GM19099 (cell line): ENCODE data around the gene SPEN.

Source experiments
- POLR2A ChIP-seq: IDR thresholded peaks from 3 replicates; pipeline ENCODE4 v1.6.1; 2011; ENCODE audit warnings: low read depth; ENCODE audit not compliant: insufficient read length; ENCODE audit errors: extremely low read depth

SPEN gene

DNA sequence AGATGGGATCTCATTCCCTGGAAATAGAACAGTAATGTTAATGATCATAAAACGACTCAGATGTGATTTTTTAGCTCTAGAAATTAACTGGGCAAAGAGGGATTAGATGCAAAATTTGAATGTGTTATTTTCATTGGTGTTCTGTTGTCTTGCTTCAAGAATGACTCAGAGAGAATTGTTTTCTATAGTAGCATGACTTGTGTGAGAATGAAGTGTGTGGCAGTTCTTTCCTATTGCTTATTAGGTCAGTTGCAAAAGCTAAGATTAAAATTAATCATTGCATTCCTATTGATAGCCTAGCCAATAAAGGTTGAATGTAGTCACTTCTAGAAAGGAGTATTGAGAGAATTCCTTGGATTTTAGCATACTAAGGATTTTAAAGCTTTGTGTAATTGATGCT is 22.9 kb downstream of the SPEN start:
- TF ChIP-seq POLR2A: no peak

DNA sequence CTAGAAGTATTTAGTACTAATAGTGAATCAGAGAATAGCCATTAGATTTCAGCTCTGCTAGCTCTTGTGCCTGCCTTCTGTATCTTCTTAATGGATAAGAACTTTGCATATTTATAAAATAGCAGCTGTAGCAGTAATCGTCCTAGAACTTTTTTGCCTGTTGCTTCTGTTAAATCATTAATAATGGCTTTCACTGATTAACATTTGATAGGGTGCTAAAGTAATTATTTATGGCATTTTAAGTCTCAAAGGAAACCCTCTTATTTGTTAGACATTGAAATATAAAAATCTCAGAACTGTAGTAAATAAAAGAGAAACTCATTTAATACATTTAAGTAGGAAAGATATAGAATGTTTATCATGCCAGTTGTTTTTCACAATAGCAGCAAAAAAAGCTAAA is 27.0 kb downstream of the SPEN start:
- no peak for TF ChIP-seq POLR2A

DNA sequence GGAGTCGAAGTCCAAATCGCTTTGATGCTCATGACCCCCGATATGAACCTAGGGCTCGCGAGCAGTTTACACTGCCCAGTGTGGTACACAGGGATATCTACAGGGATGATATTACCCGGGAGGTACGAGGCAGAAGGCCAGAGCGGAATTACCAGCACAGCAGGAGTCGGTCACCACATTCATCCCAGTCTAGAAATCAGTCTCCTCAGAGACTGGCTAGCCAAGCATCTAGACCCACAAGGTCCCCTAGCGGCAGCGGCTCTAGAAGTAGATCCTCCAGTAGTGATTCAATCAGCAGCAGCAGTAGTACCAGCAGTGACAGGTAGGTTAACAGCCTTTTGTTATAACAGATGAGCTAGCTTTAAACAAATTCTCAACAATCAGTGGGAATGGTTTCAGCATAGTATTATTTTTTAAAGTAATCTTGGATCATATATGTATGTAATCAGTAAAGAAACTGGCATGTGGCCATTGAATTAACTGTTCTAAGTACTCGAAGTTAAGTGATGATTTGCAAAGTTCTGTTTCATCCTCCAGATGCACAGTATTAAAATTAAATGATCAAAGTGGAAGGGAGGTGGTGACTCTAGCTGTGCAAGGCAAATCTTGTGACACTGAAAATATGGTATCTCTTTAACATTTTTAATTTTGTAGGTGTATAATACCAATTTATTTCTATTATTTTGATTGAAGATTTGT is 29.0 kb downstream of the SPEN start:
- TF ChIP-seq POLR2A: no peak

DNA sequence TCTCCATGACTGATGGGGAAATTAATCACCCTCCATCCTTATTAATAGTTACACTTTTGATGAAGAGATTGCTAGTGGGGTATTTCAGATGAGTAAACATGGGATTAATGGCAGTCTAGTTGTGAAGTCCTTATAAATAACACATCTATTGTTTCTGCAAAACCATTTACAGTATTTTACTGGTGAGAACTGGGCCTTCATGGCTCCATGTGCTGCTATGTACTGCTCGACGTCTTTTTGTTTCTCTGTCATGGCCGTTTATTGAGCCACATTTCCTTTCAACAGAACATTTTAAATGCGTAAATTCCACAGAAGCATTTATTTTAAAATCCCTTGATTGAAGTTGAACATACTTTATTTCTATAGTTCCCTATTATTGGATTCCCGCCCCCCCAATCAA is 34.5 kb downstream of the SPEN start:
- no peak for TF ChIP-seq POLR2A

DNA sequence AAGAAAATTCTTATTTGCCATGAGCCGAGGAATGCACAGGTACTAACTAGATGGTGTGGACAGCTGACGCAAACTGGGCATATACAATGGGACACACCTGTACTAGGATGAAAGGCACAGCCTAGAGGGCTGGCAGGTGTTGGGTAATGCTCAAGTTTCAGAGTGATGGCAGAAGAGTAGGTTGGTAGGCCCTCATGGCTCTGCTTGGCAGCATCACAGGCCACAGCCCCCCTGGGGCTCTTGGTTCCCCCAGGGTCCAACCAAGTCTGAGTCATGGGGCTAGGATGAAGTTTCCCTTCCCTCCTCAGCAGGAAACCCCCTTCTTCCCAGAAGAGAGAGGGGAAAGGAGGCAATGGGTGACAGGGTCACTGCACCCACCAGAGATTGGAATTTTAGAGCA is 35.2 kb downstream of the SPEN start:
- no peak for TF ChIP-seq POLR2A

DNA sequence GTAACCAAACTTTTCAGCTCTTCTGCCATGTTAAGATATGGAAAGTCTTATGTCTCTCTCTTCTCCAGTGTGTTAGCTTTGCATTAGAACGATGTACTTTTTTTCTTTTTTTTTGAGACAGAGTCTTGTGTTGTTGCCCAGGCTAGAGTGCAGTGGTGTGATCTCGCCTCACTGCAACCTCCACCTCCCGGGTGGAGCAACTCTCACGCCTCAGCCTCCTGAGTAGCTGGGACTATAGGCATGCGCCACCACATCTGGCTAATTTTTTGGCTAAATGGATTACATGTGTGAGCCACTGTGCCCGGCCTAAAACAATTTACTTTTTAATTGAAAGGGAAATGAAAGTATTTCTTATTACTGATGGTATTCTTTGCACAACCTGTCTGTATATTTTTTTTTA is 35.8 kb downstream of the SPEN start:
- TF ChIP-seq POLR2A: no peak

DNA sequence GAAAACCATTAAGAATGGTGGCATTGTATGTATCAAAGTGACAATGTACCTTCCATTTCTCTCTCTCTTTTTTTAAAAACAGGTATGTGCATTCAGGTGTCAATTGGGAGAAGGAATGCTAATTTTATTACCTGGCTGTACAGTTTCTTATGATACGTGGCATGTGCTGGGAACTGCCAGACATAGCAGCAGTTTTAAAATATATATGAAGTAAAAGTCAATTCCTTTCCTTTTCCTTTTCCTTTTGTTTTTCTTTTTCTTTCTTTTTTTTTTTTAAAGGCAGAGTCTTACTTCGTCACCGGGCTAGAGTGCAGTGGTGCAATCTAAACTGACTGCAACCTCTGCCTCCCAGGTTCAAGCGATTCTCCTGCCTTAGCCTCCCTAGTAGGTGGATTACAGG is 37.0 kb downstream of the SPEN start:
- TF ChIP-seq POLR2A: no peak

DNA sequence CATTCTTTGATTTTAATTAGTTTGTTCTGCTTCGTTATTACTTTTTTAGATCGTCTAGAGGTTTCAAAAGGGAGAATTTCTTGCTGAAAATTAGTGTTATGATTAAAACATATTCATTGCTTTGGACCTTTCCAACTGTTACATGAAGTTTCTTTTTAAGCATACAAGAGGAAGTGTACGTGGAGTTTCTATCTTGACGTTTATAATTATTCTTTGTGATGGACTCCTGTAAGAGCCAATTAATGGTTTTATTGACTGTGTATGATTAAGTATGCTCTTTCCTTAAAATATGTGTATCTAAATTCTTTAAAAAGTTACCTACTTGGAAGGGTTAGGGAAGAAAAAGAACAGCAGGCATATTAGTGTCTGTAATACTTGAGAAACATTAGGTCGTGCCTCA is 37.8 kb downstream of the SPEN start:
- TF ChIP-seq POLR2A: no peak

DNA sequence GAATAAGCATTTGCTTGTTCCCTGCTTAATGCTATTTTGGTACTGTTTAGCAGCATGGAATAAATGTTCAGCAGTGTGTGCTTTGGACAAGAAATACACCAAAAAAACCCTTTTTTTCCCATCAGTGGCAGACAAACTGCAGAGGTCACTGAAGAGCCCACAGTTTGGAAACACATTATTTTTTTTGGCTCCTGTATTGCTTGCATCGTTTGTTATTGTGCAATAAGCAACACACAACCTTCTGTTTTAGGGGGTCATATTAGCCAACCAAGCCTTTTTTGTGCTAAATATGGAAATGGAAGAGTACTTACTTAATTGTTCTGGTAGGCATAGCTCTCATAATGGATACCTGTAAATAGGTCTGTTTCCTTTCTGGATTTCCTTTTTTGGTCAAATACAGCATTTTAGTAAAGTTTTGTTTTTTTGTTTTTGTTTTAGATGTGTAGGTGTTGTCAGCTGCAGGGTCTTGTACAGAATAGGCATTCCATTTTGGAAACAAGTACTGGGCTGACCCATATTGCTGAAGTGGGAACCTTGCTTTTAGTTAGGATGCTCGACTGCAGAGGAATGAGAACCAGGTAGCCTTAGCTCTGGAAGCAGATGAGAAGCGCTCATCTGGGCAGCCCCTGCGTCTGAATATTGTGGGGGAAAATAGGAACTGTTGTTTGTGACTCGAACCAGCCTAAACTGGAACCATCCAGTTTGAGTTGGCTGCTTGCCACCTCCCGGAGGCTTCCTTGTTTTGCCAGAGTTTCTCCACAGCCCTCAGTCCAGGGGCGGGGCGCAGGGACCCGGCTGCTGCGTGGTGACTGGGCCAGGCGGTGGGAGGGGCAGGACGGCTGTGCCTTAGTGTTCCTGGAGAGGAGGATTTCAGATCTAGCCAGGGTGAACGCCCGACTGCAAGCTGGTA is 38.4 kb downstream of the SPEN start:
- no peak for TF ChIP-seq POLR2A

DNA sequence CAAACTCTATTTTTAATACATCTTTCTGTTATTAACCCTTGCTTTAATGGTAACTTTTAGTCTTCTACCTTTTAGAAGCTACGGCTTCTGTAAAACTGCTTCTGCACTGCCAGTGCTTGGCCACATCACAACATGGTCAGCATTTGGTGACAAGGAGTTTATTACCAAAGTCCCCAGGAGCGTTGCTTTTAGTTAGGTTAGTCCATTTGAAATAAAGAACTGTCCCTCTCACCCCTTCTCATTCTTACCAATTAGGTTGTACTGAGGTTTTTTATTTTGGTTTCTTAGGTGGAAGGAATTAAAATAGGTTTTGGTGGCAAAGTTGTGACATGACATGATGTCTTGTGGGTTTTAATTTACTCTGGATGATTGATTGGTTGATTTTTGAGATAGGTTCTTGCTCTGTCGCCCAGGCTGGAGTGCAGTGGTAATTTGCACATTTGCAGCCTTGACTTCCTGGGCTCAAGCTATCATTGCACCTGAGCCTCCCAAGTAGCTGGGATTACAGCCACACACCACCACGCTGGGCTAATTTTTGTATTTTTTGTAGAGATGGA is 39.2 kb downstream of the SPEN start:
- no peak for TF ChIP-seq POLR2A

DNA sequence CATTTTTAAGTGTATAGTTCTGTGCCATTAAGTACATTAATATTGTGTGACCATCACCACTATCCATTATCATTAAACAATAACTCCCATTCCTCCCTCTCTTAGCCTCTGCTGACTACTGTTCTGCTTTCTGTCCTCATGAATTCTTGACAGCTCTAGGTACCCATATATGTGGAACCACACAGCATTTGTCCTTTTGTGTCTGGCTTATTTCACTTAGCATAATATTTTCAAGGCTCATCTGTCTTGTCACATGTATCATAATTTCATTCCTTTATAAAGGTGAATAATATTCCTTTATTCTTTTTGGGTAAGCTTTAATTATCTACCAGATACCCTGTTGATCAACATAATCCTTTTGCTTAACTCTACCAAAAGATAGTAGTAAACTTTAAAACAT is 47.7 kb downstream of the SPEN start:
- no peak for TF ChIP-seq POLR2A

DNA sequence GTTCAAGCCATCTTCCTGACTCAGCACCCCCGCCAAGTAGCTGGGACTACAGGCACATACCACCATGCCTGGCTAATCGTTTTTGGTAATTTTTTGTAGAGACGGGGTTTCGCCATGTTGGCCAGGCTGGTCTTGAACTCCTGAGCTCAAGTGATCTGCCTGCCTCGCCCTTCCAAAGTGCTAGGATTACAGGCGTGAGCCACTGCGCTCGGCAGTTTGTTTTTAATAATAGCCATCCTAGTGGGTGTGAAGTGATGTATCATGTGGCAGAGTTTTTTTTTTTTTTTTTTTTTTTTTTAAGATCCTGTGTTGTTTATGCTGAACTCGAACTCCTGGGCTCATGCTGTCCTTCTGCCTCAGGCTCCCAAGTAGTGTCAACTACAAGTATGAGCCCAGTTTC is 51.8 kb downstream of the SPEN start:
- no peak for TF ChIP-seq POLR2A

DNA sequence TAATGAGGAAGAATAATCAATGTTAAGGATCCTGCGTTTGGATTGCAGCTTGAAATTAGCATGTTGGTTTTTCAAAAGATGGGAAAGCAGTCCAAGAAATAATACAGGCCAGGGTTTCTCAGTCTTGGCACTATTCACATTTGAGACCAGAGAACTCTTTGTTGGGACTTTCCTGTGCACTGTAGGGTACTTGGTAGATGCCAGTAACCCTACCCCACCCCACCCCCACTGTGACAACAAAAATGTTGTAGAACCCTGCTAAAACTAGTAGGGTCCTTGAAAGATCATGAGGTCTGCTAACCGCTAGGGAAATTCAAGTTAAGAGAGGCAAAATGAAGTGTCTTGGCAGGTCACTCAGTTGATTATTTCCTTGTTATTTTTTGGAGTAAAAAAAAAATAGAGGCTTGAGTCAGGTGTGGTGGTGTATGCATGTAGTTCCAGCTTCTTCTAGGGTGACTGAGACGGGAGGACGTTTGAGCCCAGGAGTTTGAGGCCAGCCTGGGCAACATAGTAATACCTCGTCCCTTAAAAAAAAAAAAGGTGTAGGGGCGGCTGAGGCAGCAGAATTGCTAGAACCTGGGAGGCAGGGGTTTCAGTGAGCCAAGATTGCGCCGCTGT is 53.3 kb downstream of the SPEN start:
- TF ChIP-seq POLR2A: no peak

DNA sequence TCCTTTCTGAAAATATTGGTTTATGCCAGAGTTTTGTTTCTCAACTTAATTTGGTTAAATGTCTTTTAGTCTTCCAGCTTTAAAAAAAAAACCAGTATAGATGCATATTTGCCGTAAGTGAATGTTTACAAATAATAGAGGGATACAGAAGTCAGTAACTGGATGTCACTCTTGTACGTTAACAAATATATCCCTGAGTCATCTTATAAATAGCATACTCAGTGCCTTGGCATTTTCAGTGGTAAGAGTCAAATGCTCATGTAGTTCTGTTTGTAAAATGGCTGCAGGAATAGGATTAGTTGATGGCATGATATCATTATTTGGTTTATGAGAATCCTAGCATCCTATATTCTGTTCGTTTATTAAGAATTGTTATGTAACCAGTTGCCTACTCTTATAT is 55.4 kb downstream of the SPEN start:
- TF ChIP-seq POLR2A: no peak

DNA sequence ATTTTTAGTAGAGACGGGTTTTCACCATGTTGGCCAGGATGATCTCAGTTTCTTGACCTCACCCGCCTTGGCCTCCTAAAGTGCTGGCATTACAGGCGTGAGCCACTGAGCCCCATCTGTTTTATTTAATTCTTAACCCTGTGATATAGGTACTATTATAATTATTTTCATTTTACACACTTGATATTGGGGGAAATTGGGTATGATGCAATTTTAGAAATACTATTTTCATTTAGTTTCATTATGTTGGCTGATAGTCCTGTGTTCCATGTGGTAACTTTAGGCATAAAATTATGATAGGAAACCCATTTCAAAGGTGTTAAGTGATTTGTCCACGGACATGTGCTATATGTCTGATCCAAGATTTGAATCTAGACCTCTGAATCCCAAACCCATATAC is 61.1 kb downstream of the SPEN start:
- TF ChIP-seq POLR2A: no peak
